Suppressor macrophage (primary cell): ENCODE results near the gene CBFB.
"Not testable (repeated sequence)": the region's sequence is repeated elsewhere in the genome, so short reads cannot be mapped to it uniquely, and the experiment has no call there.

ENCODE experiments used
- DNase-seq, 4 experiments: peaks; one replicate each; pipeline ENCODE4 v3.0.0-alpha.2; 2020 to 2022
- total RNA-seq, 17 experiments: gene quantifications; one replicate each; lab custom pipeline; 2026; ENCODE audit warnings: mixed read lengths in 6 of 17, inconsistent platforms in 3 of 17; lab: John Stamatoyannopoulos, UW

The CBFB gene
- total RNA-seq, result 26.6 to 161 (median 91.1) reads per million in 17 experiments

GRCh38 chr16:67028696-67029253 lies at the start of gene CBFB:
Gene CBFB (plus strand): TSS chr16:67029149. CDS start chr16:67029408, 259 bp downstream.
- peak; percentile 93 to 98 (median 96) for DNase-seq

GRCh38 chr16:66983033-66983432 lies 45.9 kb upstream of the CBFB start:
- no peak for DNase-seq

- no peak for DNase-seq
These were observed 44.0 kb upstream of the CBFB start for GRCh38 chr16:66984892-66985311.

- DNase-seq, result no peak
These were observed 42.4 kb upstream of the CBFB start for GRCh38 chr16:66986559-66986958.

GRCh38 chr16:66988197-66988788 lies 40.7 kb upstream of the CBFB start, which contains the start of gene CES4A:
Gene CES4A (plus strand): TSS chr16:66988589. CDS start chr16:66988773, 184 bp downstream.
- DNase-seq, result no peak

- DNase-seq, result no peak
These were observed 37.3 kb upstream of the CBFB start for GRCh38 chr16:66991545-66992077.

GRCh38 chr16:66993558-66993957 lies 35.4 kb upstream of the CBFB start:
- DNase-seq, result not testable (repeated sequence)

GRCh38 chr16:66996324-66996982 lies 32.5 kb upstream of the CBFB start:
- no peak for DNase-seq

GRCh38 chr16:66996983-66997358 lies 32.0 kb upstream of the CBFB start:
- no peak for DNase-seq

GRCh38 chr16:67000384-67001351 lies 28.3 kb upstream of the CBFB start:
- peak in 3 of 4 experiments; percentile 31 to 63 (median 52) for DNase-seq

- no peak for DNase-seq
These were observed 27.2 kb upstream of the CBFB start for GRCh38 chr16:67001726-67002125.

- peak in 3 of 4 experiments; percentile 42 to 52 (median 45) for DNase-seq
These were observed 21.9 kb upstream of the CBFB start for GRCh38 chr16:67006930-67007658.

- DNase-seq, result no peak
These were observed 19.8 kb upstream of the CBFB start for GRCh38 chr16:67009158-67009557.

- no peak for DNase-seq
These were observed 17.7 kb upstream of the CBFB start for GRCh38 chr16:67011274-67011673.

GRCh38 chr16:67013233-67013822 lies 15.6 kb upstream of the CBFB start:
- DNase-seq, result no peak

GRCh38 chr16:67013823-67014633 lies 14.9 kb upstream of the CBFB start:
- DNase-seq, result peak; percentile 24 to 74 (median 50)

- no peak for DNase-seq
These were observed 14.2 kb upstream of the CBFB start for GRCh38 chr16:67014634-67015312.

- DNase-seq, result no peak
These were observed 13.6 kb upstream of the CBFB start for GRCh38 chr16:67015313-67015731.

GRCh38 chr16:67016143-67016542 lies 12.8 kb upstream of the CBFB start:
- peak in 2 of 4 experiments; percentile 20 for DNase-seq
